GM23338 (cell line): ENCODE data around the gene PAX9. TPM values are rescaled to one million over a fixed set of nuclear protein-coding genes. Genes with fewer than 3 reads are reported as not detected.

Experiments used
- ATAC-seq: fragments of 200-7000 bp; cut with Tn5 transposase; 3 replicates; pipeline ENCODE4 v1.9.1; 2020
- DNase-seq: peaks from one replicate; pipeline ENCODE4 v3.0.0-alpha.2; 2015; ENCODE audit warnings: low spot score
- H2AFZ ChIP-seq: fragments of 200-600 bp; sonication (generic); 2 replicates; pipeline ENCODE4 v1.8.0; 2016; ENCODE audit warnings: antibody characterized with exemption, mild to moderate bottlenecking, moderate library complexity
- H3F3A ChIP-seq: fragments of 200-600 bp; sonication (generic); replicated peaks from 2 replicates; pipeline ENCODE4 v1.8.0; 2017; ENCODE audit warnings: antibody characterized with exemption, mixed run types, low read depth
- H3K27ac ChIP-seq: fragments of 200-600 bp; sonication (generic); 2 replicates; pipeline ENCODE4 v1.6.1; 2016; ENCODE audit warnings: low read depth
- H3K27me3 ChIP-seq: fragments of 200-600 bp; sonication (generic); 2 replicates; pipeline ENCODE4 v1.8.0; 2016; ENCODE audit warnings: mild to moderate bottlenecking, mixed run types, moderate library complexity; ENCODE audit not compliant: insufficient read depth
- H3K36me3 ChIP-seq: fragments of 200-600 bp; sonication (generic); 2 replicates; pipeline ENCODE4 v1.8.0; 2016; ENCODE audit warnings: mild to moderate bottlenecking; ENCODE audit not compliant: insufficient read depth
- H3K4me1 ChIP-seq: fragments of 200-600 bp; sonication (generic); 2 replicates; pipeline ENCODE4 v1.8.0; 2016; ENCODE audit warnings: mild to moderate bottlenecking, moderate library complexity; ENCODE audit not compliant: insufficient read depth
- H3K4me2 ChIP-seq: fragments of 200-600 bp; sonication (generic); 2 replicates; pipeline ENCODE4 v1.7.1; 2017; ENCODE audit warnings: mixed run types
- H3K4me3 ChIP-seq: fragments of 200-600 bp; sonication (generic); 2 replicates; pipeline ENCODE4 v1.6.1; 2016; ENCODE audit warnings: mixed run types
- H3K79me2 ChIP-seq: fragments of 200-600 bp; sonication (generic); replicated peaks from 2 replicates; pipeline ENCODE4 v1.8.0; 2017; ENCODE audit warnings: mild to moderate bottlenecking; ENCODE audit not compliant: insufficient read depth
- H3K9me2 ChIP-seq: fragments of 200-600 bp; sonication (generic); 2 replicates; pipeline ENCODE4 v1.8.0; 2017; ENCODE audit not compliant: insufficient read depth
- H4K20me1 ChIP-seq: fragments of 200-600 bp; sonication (generic); replicated peaks from 2 replicates; pipeline ENCODE4 v1.8.0; 2017; ENCODE audit warnings: mild to moderate bottlenecking; ENCODE audit not compliant: insufficient read depth
- H3K27ac Mint-ChIP-seq: 2 replicates; pipeline ENCODE4 v1.8.0; 2020; ENCODE audit warnings: inconsistent platforms, mild to moderate bottlenecking, moderate library complexity, mixed read lengths
- H3K27me3 Mint-ChIP-seq: 3 replicates; pipeline ENCODE4 v1.8.0; 2022; ENCODE audit warnings: low read depth, mild to moderate bottlenecking, moderate library complexity, mixed read lengths, inconsistent platforms; ENCODE audit not compliant: insufficient read depth, poor library complexity
- H3K36me3 Mint-ChIP-seq: 3 replicates; pipeline ENCODE4 v1.8.0; 2021; ENCODE audit warnings: low read depth, mild to moderate bottlenecking, inconsistent platforms, moderate library complexity, mixed read lengths
- H3K4me1 Mint-ChIP-seq: 3 replicates; pipeline ENCODE4 v1.8.0; 2020; ENCODE audit warnings: mild to moderate bottlenecking, inconsistent platforms, mixed read lengths
- H3K4me3 Mint-ChIP-seq: 3 replicates; pipeline ENCODE4 v1.8.0; 2021; ENCODE audit warnings: moderate library complexity, mild to moderate bottlenecking, inconsistent platforms, mixed read lengths
- H3K9me3 Mint-ChIP-seq: 3 replicates; pipeline ENCODE4 v1.8.0; 2020; ENCODE audit warnings: moderate library complexity, mild to moderate bottlenecking, inconsistent platforms, mixed read lengths
- CREB1 ChIP-seq: fragments of 250-450 bp; sonication (Bioruptor Pico); IDR thresholded peaks from 2 replicates; pipeline ENCODE4 v1.5.0; 2020; ENCODE audit warnings: low read depth, mild to moderate bottlenecking, moderate library complexity
- EZH2 ChIP-seq: fragments of 200-600 bp; sonication (generic); IDR thresholded peaks from one replicate; pipeline ENCODE4 v1.8.0; 2017; ENCODE audit warnings: antibody characterized with exemption, mild to moderate bottlenecking, low read depth; ENCODE audit not compliant: unreplicated experiment
- EZH2phosphoT487 ChIP-seq: fragments of 200-600 bp; sonication (generic); IDR thresholded peaks from one replicate; pipeline ENCODE4 v1.8.1; 2018; ENCODE audit warnings: antibody characterized with exemption; ENCODE audit not compliant: unreplicated experiment
- JUNB ChIP-seq: IDR thresholded peaks from one replicate; pipeline ENCODE4 v1.6.1; 2016; ENCODE audit warnings: antibody characterized with exemption; ENCODE audit not compliant: unreplicated experiment
- NANOG ChIP-seq: IDR thresholded peaks from 2 replicates; pipeline ENCODE4 v1.6.1; 2016; ENCODE audit warnings: antibody characterized with exemption, borderline replicate concordance
- POLR2AphosphoS5 ChIP-seq: IDR thresholded peaks from 2 replicates; pipeline ENCODE4 v1.6.1; 2016; ENCODE audit warnings: antibody characterized with exemption, low read depth
- STAT1 ChIP-seq: IDR thresholded peaks from one replicate; pipeline ENCODE4 v1.6.1; 2016; ENCODE audit warnings: antibody characterized with exemption; ENCODE audit not compliant: unreplicated experiment
- ZNF114 ChIP-seq: fragments of 250-450 bp; sonication (Bioruptor Pico); IDR thresholded peaks from 2 replicates; pipeline ENCODE4 v1.5.0; 2020; ENCODE audit warnings: mild to moderate bottlenecking, moderate library complexity
- polyA plus RNA-seq: library from polyadenylated mRNA; unstranded; fragments of >200 nt; fragmentation: Nextera tagmentation; extraction: Ambion mirVana; gene quantifications from 2 replicates; pipeline ENCODE4 v1.2.1, GENCODE V29; 2016
- total RNA-seq: library from RNA; depleted of rRNA; stranded (reverse); fragments of >200 nt; shearing (Covaris generic); gene quantifications from 2 replicates; pipeline ENCODE4 v1.2.3, GENCODE V29; 2014
- TF ChIP-seq, protein P1 (sequence below): IDR thresholded peaks from 2 replicates; pipeline ENCODE4 v1.6.1; 2016; ENCODE audit warnings: antibody characterized with exemption

PAX9 gene
- total and polyA plus RNA-seq, 2 experiments from 2014 or later: 0.74 TPM; not detected in 1

DNA sequence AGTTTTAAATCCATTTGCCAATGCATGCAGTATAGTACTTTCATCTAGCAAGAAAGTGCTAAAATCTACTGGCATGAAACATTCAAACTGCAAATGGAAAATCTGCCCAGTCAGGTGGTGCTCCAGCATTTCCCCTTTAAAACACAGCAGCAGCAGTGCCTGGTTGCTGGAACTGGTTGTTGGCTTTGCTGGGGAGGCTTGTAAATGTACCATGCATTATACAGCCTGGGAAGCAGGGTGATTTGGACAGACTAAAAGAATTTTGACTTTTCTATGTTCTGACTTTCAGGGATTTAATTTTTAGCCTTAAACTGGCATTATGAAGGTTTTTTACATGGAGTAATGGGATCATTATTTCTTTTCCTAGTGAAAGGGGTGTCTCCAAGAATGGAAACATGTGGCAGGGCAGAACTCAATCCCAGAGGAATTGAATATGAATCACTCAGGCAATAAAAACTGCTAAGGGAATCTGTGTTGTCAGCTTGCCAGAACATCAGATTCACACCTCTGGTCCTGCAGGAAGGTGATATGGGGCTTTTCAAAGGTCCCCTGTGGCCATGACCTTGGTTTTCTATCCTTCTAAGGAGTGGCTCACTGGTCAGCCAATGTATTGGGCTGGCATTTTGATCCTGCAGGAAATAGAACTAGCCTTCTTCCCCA lies 9.0 kb upstream of the PAX9 start:
- ATAC-seq: no peak
- Histone ChIP-seq H3K4me3 (no peak overlapping the region), H2AFZ (no peak overlapping the region), H3K9me2 (no peaks in the 10 kb centered on the region), H3K27ac (no peak overlapping the region), H3K4me1 (peaks cover 38% of the 10 kb centered on the region), H3K36me3 (no peaks in the 10 kb centered on the region), H4K20me1 (peaks cover 58% of the 10 kb centered on the region), H3F3A (peaks cover 23% of the 10 kb centered on the region), H3K4me2 (no peak overlapping the region), H3K27me3 (peaks cover 100% of the 10 kb centered on the region), H3K79me2 (no peaks in the 10 kb centered on the region)
- no peak for DNase-seq
- Mint-ChIP-seq H3K9me3 (no peaks in the 10 kb centered on the region; the same call in 2 of the 3 replicates), H3K4me1 (peaks cover 32% of the 10 kb centered on the region), H3K27ac (no peak overlapping the region), H3K4me3 (no peak overlapping the region), H3K27me3 (peaks cover 100% of the 10 kb centered on the region), H3K36me3 (no peaks in the 10 kb centered on the region)
- TF ChIP-seq POLR2AphosphoS5: no peak
- TF ChIP-seq EZH2: peak; percentile 66

- Histone ChIP-seq H2AFZ (no peak overlapping the region), H3F3A (peaks cover 28% of the 10 kb centered on the region), H3K27ac (no peak overlapping the region), H4K20me1 (peaks cover 58% of the 10 kb centered on the region), H3K79me2 (no peaks in the 10 kb centered on the region), H3K4me3 (no peak overlapping the region), H3K4me2 (no peak overlapping the region), H3K36me3 (no peaks in the 10 kb centered on the region), H3K9me2 (no peaks in the 10 kb centered on the region), H3K27me3 (peaks cover 100% of the 10 kb centered on the region), H3K4me1 (peaks cover 36% of the 10 kb centered on the region)
- H3K27ac Mint-ChIP-seq: no peak overlapping the region
- H3K36me3 Mint-ChIP-seq: no peaks in the 10 kb centered on the region; the same call in 2 of the 3 replicates
- H3K4me1 Mint-ChIP-seq: peaks cover 34% of the 10 kb centered on the region
- H3K27me3 Mint-ChIP-seq: peaks cover 100% of the 10 kb centered on the region
- H3K9me3 Mint-ChIP-seq: no peaks in the 10 kb centered on the region; the same call in 2 of the 3 replicates
- TF ChIP-seq STAT1 (no peak), CREB1 (CRISPR knock-in tag) (no peak), ZNF114 (CRISPR knock-in tag) (no peak), NANOG (no peak), EZH2phosphoT487 (no peak), JUNB (no peak)
- TF ChIP-seq, protein P1, sequence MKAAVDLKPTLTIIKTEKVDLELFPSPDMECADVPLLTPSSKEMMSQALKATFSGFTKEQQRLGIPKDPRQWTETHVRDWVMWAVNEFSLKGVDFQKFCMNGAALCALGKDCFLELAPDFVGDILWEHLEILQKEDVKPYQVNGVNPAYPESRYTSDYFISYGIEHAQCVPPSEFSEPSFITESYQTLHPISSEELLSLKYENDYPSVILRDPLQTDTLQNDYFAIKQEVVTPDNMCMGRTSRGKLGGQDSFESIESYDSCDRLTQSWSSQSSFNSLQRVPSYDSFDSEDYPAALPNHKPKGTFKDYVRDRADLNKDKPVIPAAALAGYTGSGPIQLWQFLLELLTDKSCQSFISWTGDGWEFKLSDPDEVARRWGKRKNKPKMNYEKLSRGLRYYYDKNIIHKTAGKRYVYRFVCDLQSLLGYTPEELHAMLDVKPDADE: no peak
- DNase-seq: no peak
- H3K4me3 Mint-ChIP-seq: no peak overlapping the region
- ATAC-seq: no peak
Observed at GRCh38 chr14:36653413-36653812, 8.2 kb upstream of the PAX9 start.
